HG03432 (cell line): ENCODE results near the gene HSPG2.

Experiments
- ATAC-seq: cut with Tn5 transposase; IDR thresholded peaks from one replicate; pipeline ENCODE4 v1.9.1; 2021; ENCODE audit warnings: mild to moderate bottlenecking, moderate library complexity; ENCODE audit not compliant: unreplicated experiment

The HSPG2 gene

GRCh38 chr1:21849909-21850576 lies 87.1 kb downstream of the HSPG2 start:
- ATAC-seq: no peak

GRCh38 chr1:21848524-21849174 lies 88.5 kb downstream of the HSPG2 start:
- no peak for ATAC-seq

- no peak for ATAC-seq
Observed at GRCh38 chr1:21847223-21848205, 89.6 kb downstream of the HSPG2 start.

- no peak for ATAC-seq
Observed at GRCh38 chr1:21845646-21846641, 91.2 kb downstream of the HSPG2 start.

DNA sequence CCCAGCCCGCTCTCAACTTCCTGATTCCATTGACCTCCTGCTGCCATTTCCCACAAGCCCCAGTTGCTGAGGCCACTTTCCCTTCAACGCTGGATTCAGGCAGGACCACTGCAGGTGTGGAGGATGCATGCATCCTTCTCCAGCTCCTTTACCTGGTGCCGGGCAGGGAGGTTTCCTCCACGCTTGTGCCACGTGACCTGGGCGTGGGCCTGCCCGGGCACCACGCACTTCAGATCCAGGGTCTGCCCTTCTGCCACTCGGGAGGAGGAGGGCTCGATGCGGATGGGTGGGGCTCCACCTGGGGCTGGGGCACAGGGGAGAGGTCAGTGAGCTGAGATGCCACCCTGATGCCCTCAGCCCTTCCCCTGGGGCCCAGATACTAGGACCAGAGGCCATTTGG lies 93.1 kb downstream of the HSPG2 start:
- no peak for ATAC-seq

- no peak for ATAC-seq
Observed at GRCh38 chr1:21843208-21843607, 93.9 kb downstream of the HSPG2 start.

- no peak for ATAC-seq
Observed at GRCh38 chr1:21842606-21843162, 94.4 kb downstream of the HSPG2 start.

GRCh38 chr1:21841852-21842466 lies 95.2 kb downstream of the HSPG2 start:
- ATAC-seq: no peak

- ATAC-seq: no peak
Observed at GRCh38 chr1:21840981-21841380, 96.1 kb downstream of the HSPG2 start.

- no peak for ATAC-seq
Observed at GRCh38 chr1:21839337-21840037, 97.6 kb downstream of the HSPG2 start.

DNA sequence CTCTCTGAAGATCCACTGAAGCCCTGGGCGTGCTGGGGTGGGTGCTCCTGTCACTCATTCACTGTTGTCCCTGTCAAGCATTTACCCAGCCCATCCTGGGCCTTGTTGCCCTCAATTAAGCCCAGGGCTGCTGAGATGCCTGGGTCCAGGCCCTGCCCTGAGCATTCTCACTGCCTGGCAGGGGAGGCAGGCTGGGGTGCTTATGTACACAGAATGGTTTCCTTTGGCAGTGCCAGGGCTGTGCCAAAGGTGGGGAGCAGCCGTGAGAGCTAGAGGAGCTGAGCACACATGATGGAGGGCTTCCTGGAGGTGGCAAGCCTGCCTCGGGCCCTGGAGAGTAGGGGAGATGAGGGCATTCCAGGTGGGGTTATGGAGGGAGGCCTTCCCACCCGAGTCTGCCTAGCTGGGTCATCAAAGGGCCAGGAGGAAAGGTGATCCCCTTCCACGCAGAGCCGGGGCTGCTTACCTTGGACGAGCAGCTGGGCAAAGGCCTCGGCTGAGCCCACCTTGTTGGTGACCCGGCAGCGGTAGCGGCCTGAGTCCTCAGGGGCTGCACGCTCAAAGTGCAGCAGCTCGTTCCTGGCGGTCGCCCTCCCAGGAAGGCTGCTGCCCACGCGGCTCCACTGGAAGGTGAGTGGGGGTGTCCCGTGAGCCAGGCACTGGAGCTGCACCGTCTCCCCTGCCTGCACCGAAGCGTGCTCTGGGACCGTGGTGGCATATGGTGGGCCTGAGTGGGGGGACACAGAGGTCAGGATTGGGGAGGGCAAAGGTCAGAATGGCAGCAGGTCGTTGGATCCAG lies 98.6 kb downstream of the HSPG2 start:
- no peak for ATAC-seq

DNA sequence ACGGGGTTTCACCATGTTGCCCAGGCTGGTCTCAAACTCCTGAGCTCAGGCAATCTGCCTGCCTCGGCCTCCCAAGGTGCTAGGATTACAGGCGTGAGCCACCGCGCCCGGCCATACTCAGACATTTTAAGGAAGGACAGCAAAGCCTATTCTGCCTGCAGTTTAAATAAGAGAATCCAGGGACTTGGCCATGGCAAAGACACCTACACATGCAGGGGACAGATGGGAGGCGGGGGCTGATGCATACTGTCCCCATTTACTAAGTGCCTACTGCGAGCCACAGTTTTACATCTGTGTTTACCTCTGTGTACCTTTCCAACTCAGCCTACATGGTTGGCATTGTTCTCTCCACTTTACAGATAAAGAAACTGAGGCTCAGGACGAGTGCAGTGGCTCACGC lies 99.6 kb downstream of the HSPG2 start:
- ATAC-seq: no peak

DNA sequence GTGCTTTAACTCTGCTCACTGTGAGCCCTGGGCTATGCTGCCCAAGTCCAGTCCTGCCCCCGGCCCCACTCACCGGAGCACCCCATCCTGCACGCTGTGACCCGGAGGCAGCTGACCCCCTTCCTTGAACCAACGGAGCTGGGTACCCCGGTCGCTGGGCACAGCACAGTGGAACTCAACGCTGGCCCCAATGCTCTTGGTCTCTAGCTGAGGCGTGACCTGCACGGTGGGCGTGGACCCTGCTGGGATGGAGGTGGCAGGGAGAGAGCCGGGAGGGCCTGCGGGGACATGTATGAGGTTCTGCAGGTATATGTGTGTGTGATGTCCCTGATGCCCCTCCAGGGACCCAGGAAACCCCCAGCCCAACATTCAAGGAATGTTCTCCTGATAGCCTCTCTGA lies 100.4 kb downstream of the HSPG2 start:
- no peak for ATAC-seq

DNA sequence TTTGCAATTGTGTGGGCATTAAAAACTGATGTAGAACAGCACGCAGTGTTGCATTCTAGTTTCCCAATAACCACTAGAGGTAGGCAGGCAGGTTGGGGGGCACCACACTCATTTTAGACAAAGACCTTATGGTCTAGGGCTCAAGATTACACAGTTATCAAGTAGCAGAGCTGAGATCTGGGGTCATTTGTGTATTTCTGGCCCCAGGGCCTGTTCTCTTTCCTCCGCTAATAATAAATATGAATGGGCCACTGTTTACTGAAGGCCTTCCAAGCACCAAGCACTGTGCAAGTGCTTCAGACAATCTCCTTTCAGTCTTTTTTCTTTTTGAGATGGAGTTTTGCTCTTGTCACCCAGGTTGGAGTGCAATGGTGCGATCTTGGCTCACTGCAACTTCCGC lies 101.1 kb downstream of the HSPG2 start:
- no peak for ATAC-seq

GRCh38 chr1:21834666-21835065 lies 102.4 kb downstream of the HSPG2 start:
- ATAC-seq: no peak

- no peak for ATAC-seq
Observed at GRCh38 chr1:21834094-21834493, 103.0 kb downstream of the HSPG2 start.

DNA sequence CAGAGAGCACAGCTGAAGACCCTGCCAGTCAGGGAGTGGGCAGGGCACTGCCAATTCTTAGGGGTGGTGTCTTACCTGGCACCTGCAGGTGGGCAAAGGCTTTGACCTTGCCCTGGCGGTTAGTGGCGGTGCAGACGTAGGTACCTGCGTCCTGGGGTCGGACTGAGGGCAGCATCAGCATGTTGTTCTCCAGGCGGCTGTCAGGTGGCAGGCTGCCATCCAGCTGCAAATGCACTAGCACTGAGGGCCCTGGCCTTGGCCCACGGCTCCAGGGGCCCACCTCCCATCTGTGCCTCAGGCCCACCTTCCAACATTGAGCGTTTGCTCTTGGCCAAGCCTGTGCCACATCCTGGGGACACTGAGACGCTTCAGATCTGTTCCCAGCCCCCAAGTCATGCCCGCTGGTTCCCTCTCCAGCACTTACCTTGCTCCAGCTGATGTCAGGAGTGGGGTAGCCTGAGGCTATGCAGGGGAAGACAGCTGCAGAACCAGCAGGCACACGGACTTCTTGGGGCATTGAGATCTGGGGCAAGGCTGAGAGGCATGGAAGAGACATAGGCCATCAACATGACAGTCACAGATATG lies 103.6 kb downstream of the HSPG2 start:
- ATAC-seq: no peak

- no peak for ATAC-seq
Observed at GRCh38 chr1:21831454-21831970, 105.6 kb downstream of the HSPG2 start.
